Epithelial cell of proximal tubule (primary cell): ENCODE measurements around the gene TREH. TPM values are rescaled to one million over a fixed set of nuclear protein-coding genes. Genes with fewer than 3 reads are reported as not detected.

Experiments
- DNase-seq: peaks from one replicate; pipeline ENCODE4 v3.0.0-alpha.2; 2011; ENCODE audit warnings: low read depth
- H3K4me3 ChIP-seq: 2 replicates; pipeline ENCODE4 v1.5.1; 2011; ENCODE audit warnings: low read depth, mild to moderate bottlenecking, low read length
- CTCF ChIP-seq: conservative IDR thresholded peaks from 2 replicates; pipeline ENCODE4 v1.5.1; 2012; ENCODE audit warnings: low read depth, mild to moderate bottlenecking, low read length
- total RNA-seq: library from RNA; depleted of rRNA; stranded (reverse); fragments of >200 nt; gene quantifications from 2 replicates; pipeline ENCODE4 v1.2.3, GENCODE V29; 2015

The TREH gene
- total RNA-seq, 1 donor from 2014 or later = not detected

GRCh38 chr11:118638726-118639125 lies 40.7 kb downstream of the TREH start:
- no peak for TF ChIP-seq CTCF
- no peak overlapping the region for H3K4me3 ChIP-seq
- DNase-seq = no peak

GRCh38 chr11:118636569-118637290 lies 42.7 kb downstream of the TREH start:
- DNase-seq = no peak
- H3K4me3 ChIP-seq = no peak overlapping the region
- TF ChIP-seq CTCF = no peak

GRCh38 chr11:118635642-118636041 lies 43.8 kb downstream of the TREH start:
- H3K4me3 ChIP-seq = no peak overlapping the region
- TF ChIP-seq CTCF = no peak
- DNase-seq = no peak

- TF ChIP-seq CTCF = no peak
- DNase-seq = no peak
- H3K4me3 ChIP-seq = no peak overlapping the region
These were observed 44.2 kb downstream of the TREH start for GRCh38 chr11:118635237-118635591.

- DNase-seq = no peak
- no peak for TF ChIP-seq CTCF
- no peak overlapping the region for H3K4me3 ChIP-seq
These were observed 44.8 kb downstream of the TREH start for GRCh38 chr11:118634431-118635236.

GRCh38 chr11:118633979-118634378 lies 45.5 kb downstream of the TREH start:
- TF ChIP-seq CTCF = no peak
- no peak overlapping the region for H3K4me3 ChIP-seq
- no peak for DNase-seq
